GM12865 (cell line): ENCODE measurements around the gene DAG1.

Experiments
- DNase-seq: peaks from one replicate; pipeline ENCODE4 v3.0.0; 2010; ENCODE audit warnings: low read depth
- H3K4me3 ChIP-seq: 2 replicates; pipeline ENCODE4 v1.5.1; 2011; ENCODE audit warnings: mild to moderate bottlenecking, low read depth, low read length, control low read depth
- TF ChIP-seq, protein P1 (sequence below): IDR thresholded peaks from 2 replicates; pipeline ENCODE4 v1.5.1; 2011; ENCODE audit warnings: low read length, control low read depth, low read depth, inconsistent platforms; ENCODE audit not compliant: insufficient read depth; ENCODE audit errors: missing control alignments

DAG1 gene

GRCh38 chr3:49556500-49557275 lies 86.6 kb downstream of the DAG1 start:
- DNase-seq, result no peak
- TF ChIP-seq, protein P1, sequence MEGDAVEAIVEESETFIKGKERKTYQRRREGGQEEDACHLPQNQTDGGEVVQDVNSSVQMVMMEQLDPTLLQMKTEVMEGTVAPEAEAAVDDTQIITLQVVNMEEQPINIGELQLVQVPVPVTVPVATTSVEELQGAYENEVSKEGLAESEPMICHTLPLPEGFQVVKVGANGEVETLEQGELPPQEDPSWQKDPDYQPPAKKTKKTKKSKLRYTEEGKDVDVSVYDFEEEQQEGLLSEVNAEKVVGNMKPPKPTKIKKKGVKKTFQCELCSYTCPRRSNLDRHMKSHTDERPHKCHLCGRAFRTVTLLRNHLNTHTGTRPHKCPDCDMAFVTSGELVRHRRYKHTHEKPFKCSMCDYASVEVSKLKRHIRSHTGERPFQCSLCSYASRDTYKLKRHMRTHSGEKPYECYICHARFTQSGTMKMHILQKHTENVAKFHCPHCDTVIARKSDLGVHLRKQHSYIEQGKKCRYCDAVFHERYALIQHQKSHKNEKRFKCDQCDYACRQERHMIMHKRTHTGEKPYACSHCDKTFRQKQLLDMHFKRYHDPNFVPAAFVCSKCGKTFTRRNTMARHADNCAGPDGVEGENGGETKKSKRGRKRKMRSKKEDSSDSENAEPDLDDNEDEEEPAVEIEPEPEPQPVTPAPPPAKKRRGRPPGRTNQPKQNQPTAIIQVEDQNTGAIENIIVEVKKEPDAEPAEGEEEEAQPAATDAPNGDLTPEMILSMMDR, result no peak
- no peak overlapping the region for H3K4me3 ChIP-seq

GRCh38 chr3:49563040-49563578 lies 93.0 kb downstream of the DAG1 start:
- DNase-seq, result no peak

DNA sequence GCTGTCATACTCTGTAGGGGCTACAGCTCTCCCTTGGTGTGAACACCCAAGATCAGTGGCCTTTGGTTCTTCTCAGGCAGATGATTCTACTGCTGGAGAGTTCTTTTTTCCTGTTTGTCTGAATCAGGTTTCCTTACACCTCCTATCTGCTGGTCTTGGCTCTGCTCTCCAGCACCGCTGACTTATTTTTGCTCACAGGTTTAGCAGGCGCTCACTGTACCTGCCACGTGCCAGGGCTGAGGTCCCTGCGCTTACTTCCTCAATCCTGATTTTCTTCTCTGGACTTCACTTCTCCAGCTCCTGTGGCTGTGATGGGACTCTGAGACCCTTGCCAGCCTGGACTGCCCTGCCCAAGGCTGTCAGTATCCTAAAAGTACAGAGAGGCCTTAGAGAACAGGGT lies 93.7 kb downstream of the DAG1 start:
- DNase-seq, result no peak
- TF ChIP-seq, protein P1, result no peak
- H3K4me3 ChIP-seq, result no peak overlapping the region

More at GRCh38 chr3:49563040-49563578, 93.0 kb downstream of the DAG1 start:
- TF ChIP-seq, protein P1, result no peak
- no peak overlapping the region for H3K4me3 ChIP-seq

DNA sequence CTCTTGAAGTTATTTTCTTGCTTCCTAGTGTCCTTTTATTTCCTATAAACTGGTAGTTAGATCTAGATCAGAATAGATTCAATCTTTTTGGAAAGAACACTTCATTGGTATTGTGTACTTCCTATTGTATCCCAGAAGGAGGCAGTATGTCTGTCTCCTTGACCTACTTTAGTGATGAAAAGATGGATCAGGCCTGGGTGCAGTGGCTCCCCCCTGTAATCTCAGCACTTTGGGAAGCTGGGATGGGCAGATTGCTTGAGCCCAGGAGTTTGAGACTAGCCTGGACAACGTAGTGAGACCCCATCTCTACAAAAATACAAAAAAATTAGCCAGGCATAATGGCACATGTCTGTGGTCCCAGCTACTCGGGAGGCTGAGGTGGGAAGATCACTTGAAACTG lies 96.2 kb downstream of the DAG1 start:
- TF ChIP-seq, protein P1, result peak; percentile 23
- H3K4me3 ChIP-seq, result no peak overlapping the region
- DNase-seq, result peak; percentile 7

DNA sequence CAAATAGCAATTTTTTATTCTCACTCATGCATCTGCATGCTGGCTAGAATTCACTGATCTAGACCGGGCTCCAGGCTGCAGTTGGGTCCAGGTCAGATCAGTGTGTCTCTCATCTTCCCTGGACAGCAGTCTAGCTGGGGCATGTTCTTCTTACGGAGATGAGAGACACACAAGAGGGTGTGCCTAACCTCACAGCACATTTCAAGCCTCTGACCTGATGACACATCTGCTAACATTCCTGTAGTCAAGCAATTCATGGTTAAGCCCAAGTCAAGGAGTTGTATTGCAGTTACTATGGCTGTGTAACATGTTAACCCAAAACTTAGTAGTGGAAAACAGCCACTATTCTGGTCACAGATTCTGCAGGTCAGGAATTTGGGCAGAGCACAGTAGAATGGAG lies 97.3 kb downstream of the DAG1 start:
- no peak for DNase-seq
- TF ChIP-seq, protein P1, result no peak
- no peak overlapping the region for H3K4me3 ChIP-seq

DNA sequence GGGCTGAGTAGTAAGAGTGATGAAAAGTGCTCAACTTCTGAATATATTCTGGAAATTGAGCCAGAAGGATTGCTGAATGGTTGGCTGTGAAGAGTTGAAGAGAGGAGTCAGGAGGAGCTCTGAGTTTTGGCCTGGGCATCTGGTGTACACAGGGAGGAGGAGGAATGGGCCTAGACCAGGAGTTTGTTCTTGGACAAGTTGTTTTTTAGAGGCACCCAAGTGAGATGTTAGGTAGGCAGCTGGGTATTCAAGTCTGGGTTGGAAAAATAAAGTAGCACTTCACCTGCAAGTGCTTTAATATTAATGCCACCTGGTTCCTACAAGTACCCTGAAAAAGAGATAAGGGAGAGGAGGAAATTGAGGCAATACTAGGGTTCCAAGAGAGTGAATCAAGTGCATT lies 98.9 kb downstream of the DAG1 start:
- TF ChIP-seq, protein P1, result no peak
- DNase-seq, result no peak
- no peak overlapping the region for H3K4me3 ChIP-seq

DNA sequence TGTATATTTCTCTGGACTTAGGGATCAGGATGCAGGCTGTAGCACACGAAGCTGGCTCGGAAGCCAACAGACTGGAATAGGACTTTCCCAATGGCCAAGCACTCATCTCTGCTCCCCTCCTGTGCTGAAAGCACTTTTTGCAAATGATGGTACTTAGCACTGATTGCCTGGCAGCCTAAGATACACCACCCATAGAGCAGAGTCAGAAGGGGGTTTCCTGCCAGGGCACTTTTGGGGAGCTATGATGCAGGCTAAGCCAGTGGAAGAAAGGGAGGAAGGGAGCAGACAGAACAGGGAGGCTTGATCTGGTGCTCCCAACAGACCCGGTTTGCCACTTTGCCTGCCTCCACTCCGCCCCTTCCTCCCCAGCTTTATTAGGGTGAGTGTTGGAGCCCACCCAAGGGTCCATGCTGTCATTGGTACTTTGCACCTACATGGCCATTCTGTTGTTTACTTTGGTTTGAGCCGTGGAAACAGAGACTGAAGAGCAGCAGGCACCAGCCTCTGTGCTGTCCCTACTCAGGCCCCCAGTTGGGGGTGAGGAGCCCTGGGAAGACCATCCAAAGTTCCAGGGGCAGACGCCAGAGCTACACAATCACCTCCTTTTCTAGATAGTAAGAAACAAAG lies 100.1 kb downstream of the DAG1 start:
- H3K4me3 ChIP-seq, result no peak overlapping the region
- no peak for DNase-seq
- TF ChIP-seq, protein P1, result no peak
